Measurements from ENCODE around the gene DAB2IP. TPM values are rescaled to one million over a fixed set of nuclear protein-coding genes. Genes with fewer than 3 reads are reported as not detected.

Gene DAB2IP
- total and polyA plus RNA-seq, 9 donors = 26.3 to 49.0 (median 39.3) TPM

- DNase-seq = peak; percentile 48
- H3K4me3 ChIP-seq (ENCODE audit: low read length) = no peak overlapping the region
- 19% methylated on average over 4 of the region's 20 CpGs for WGBS (ENCODE audit: insufficient coverage)
Observed at GRCh38 chr9:121819428-121820231, 168.2 kb downstream of the DAB2IP start.

GRCh38 chr9:121820286-121821005 is 169.0 kb downstream of the DAB2IP start:
- Histone ChIP-seq H3K27me3 (ENCODE audit: control insufficient read depth, insufficient read depth, low read length) (no peaks in the 10 kb centered on the region), H3K36me3 (ENCODE audit: control insufficient read depth, insufficient read depth, low read length) (peaks cover 6% of the 10 kb centered on the region), H3K9me3 (replicated peaks; ENCODE audit: control insufficient read depth, low read depth, low read length) (no peaks in the 10 kb centered on the region), H3K27ac (ENCODE audit: low read length) (no peak overlapping the region), H3K4me3 (ENCODE audit: low read length) (no peak overlapping the region), H3K4me1 (ENCODE audit: control insufficient read depth, insufficient read depth, low read length) (peaks cover 38% of the 10 kb centered on the region)
- WGBS (ENCODE audit: insufficient coverage) = 84% methylated on average over 10 of the region's 11 CpGs
- DNase-seq = no peak

More at GRCh38 chr9:121819428-121820231, 168.2 kb downstream of the DAB2IP start:
- Histone ChIP-seq H3K27ac (ENCODE audit: low read length) (no peak overlapping the region), H3K4me1 (ENCODE audit: control insufficient read depth, insufficient read depth, low read length) (peaks cover 38% of the 10 kb centered on the region), H3K27me3 (ENCODE audit: control insufficient read depth, insufficient read depth, low read length) (no peaks in the 10 kb centered on the region), H3K9me3 (replicated peaks; ENCODE audit: control insufficient read depth, low read depth, low read length) (no peaks in the 10 kb centered on the region), H3K36me3 (ENCODE audit: control insufficient read depth, insufficient read depth, low read length) (peaks cover 6% of the 10 kb centered on the region)

GRCh38 chr9:121821326-121821725 is 169.9 kb downstream of the DAB2IP start:
- WGBS (ENCODE audit: insufficient coverage) = 96% methylated on average over 3 of the region's 5 CpGs
- Histone ChIP-seq H3K4me1 (ENCODE audit: control insufficient read depth, insufficient read depth, low read length) (peaks cover 38% of the 10 kb centered on the region), H3K4me3 (ENCODE audit: low read length) (no peak overlapping the region), H3K27me3 (ENCODE audit: control insufficient read depth, insufficient read depth, low read length) (no peaks in the 10 kb centered on the region), H3K36me3 (ENCODE audit: control insufficient read depth, insufficient read depth, low read length) (peaks cover 6% of the 10 kb centered on the region), H3K9me3 (replicated peaks; ENCODE audit: control insufficient read depth, low read depth, low read length) (no peaks in the 10 kb centered on the region), H3K27ac (ENCODE audit: low read length) (no peak overlapping the region)
- no peak for DNase-seq

- WGBS (ENCODE audit: insufficient coverage) = 64% methylated on average over 29 of the region's 34 CpGs
- H3K36me3 ChIP-seq (ENCODE audit: control insufficient read depth, insufficient read depth, low read length) = peaks cover 6% of the 10 kb centered on the region
- H3K27ac ChIP-seq (ENCODE audit: low read length) = no peak overlapping the region
- H3K27me3 ChIP-seq (ENCODE audit: control insufficient read depth, insufficient read depth, low read length) = no peaks in the 10 kb centered on the region
- DNase-seq = no peak
- H3K4me1 ChIP-seq (ENCODE audit: control insufficient read depth, insufficient read depth, low read length) = peaks cover 38% of the 10 kb centered on the region
- H3K9me3 ChIP-seq (replicated peaks; ENCODE audit: control insufficient read depth, low read depth, low read length) = no peaks in the 10 kb centered on the region
- no peak overlapping the region for H3K4me3 ChIP-seq (ENCODE audit: low read length)
Observed at GRCh38 chr9:121822093-121823085, 171.0 kb downstream of the DAB2IP start.

- no peak for DNase-seq
- H3K4me3 ChIP-seq (ENCODE audit: low read length) = no peak overlapping the region
- peaks cover 6% of the 10 kb centered on the region for H3K36me3 ChIP-seq (ENCODE audit: control insufficient read depth, insufficient read depth, low read length)
- H3K4me1 ChIP-seq (ENCODE audit: control insufficient read depth, insufficient read depth, low read length) = peaks cover 27% of the 10 kb centered on the region
- no peak overlapping the region for H3K27ac ChIP-seq (ENCODE audit: low read length)
- H3K27me3 ChIP-seq (ENCODE audit: control insufficient read depth, insufficient read depth, low read length) = no peaks in the 10 kb centered on the region
- no peaks in the 10 kb centered on the region for H3K9me3 ChIP-seq (replicated peaks; ENCODE audit: control insufficient read depth, low read depth, low read length)
- 87% methylated on average over 5 of the region's 13 CpGs for WGBS (ENCODE audit: insufficient coverage)
Observed at GRCh38 chr9:121823451-121824169, 172.2 kb downstream of the DAB2IP start.

GRCh38 chr9:121824651-121825030 is 173.2 kb downstream of the DAB2IP start:
- Histone ChIP-seq H3K9me3 (replicated peaks; ENCODE audit: control insufficient read depth, low read depth, low read length) (no peaks in the 10 kb centered on the region), H3K27me3 (ENCODE audit: control insufficient read depth, insufficient read depth, low read length) (no peaks in the 10 kb centered on the region), H3K4me3 (ENCODE audit: low read length) (no peak overlapping the region), H3K27ac (ENCODE audit: low read length) (no peak overlapping the region), H3K4me1 (ENCODE audit: control insufficient read depth, insufficient read depth, low read length) (peaks cover 19% of the 10 kb centered on the region), H3K36me3 (ENCODE audit: control insufficient read depth, insufficient read depth, low read length) (peaks cover 6% of the 10 kb centered on the region)
- 71% methylated on average over 4 of the region's 4 CpGs for WGBS (ENCODE audit: insufficient coverage)
- DNase-seq = no peak

- peaks cover 17% of the 10 kb centered on the region for H3K4me1 ChIP-seq (ENCODE audit: control insufficient read depth, insufficient read depth, low read length)
- 75% methylated on average over 7 of the region's 12 CpGs for WGBS (ENCODE audit: insufficient coverage)
- no peak overlapping the region for H3K27ac ChIP-seq (ENCODE audit: low read length)
- no peak overlapping the region for H3K4me3 ChIP-seq (ENCODE audit: low read length)
- no peak for DNase-seq
- peaks cover 6% of the 10 kb centered on the region for H3K36me3 ChIP-seq (ENCODE audit: control insufficient read depth, insufficient read depth, low read length)
- H3K9me3 ChIP-seq (replicated peaks; ENCODE audit: control insufficient read depth, low read depth, low read length) = no peaks in the 10 kb centered on the region
- no peaks in the 10 kb centered on the region for H3K27me3 ChIP-seq (ENCODE audit: control insufficient read depth, insufficient read depth, low read length)
Observed at GRCh38 chr9:121825031-121825691, 173.7 kb downstream of the DAB2IP start.

- Histone ChIP-seq H3K27me3 (ENCODE audit: control insufficient read depth, insufficient read depth, low read length) (no peaks in the 10 kb centered on the region), H3K9me3 (replicated peaks; ENCODE audit: control insufficient read depth, low read depth, low read length) (no peaks in the 10 kb centered on the region), H3K27ac (ENCODE audit: low read length) (no peak overlapping the region), H3K4me1 (ENCODE audit: control insufficient read depth, insufficient read depth, low read length) (peaks cover 15% of the 10 kb centered on the region), H3K4me3 (ENCODE audit: low read length) (no peak overlapping the region), H3K36me3 (ENCODE audit: control insufficient read depth, insufficient read depth, low read length) (no peaks in the 10 kb centered on the region)
- no peak for DNase-seq
- 79% methylated on average over 4 of the region's 7 CpGs for WGBS (ENCODE audit: insufficient coverage)
Observed at GRCh38 chr9:121826711-121827110, 175.3 kb downstream of the DAB2IP start.

All from muscle of leg (tissue), 11 donors.